Liver (tissue), 9 donors: Measurements from ENCODE around the gene NEURL3. TPM values are rescaled to one million over a fixed set of nuclear protein-coding genes. Genes with fewer than 3 reads are reported as not detected.

ENCODE experiments used
- DNase-seq: peaks from one replicate; pipeline ENCODE4 v3.0.0-alpha.2; 2017; ENCODE audit warnings: low spot score
- H3K27ac ChIP-seq, 2 donors: one replicate each; pipeline ENCODE4 v1.7.0; 2013; ENCODE audit warnings: inconsistent platforms in 2 of 2, low read length in 2 of 2, control low read depth in 1 of 2, low read depth in 1 of 2, mild to moderate bottlenecking in 1 of 2
- H3K27me3 ChIP-seq, 4 donors: one replicate each; pipeline versions ENCODE4 v1.6.1 to v1.7.0; 2013; ENCODE audit warnings: low read length in 3 of 4, inconsistent platforms in 1 of 4, mild to moderate bottlenecking in 1 of 4, moderate library complexity in 1 of 4; ENCODE audit not compliant: control insufficient read depth in 4 of 4, insufficient read depth in 4 of 4
- H3K36me3 ChIP-seq, 4 donors: one replicate each; pipeline versions ENCODE4 v1.6.1 to v1.7.0; 2013; ENCODE audit warnings: low read length in 3 of 4, mild to moderate bottlenecking in 3 of 4, low read depth in 1 of 4, moderate library complexity in 1 of 4; ENCODE audit not compliant: control insufficient read depth in 4 of 4, insufficient read depth in 3 of 4
- H3K4me1 ChIP-seq, 4 donors: one replicate each; pipeline versions ENCODE4 v1.6.1 to v1.7.0; 2013; ENCODE audit warnings: low read length in 3 of 4, mild to moderate bottlenecking in 3 of 4, moderate library complexity in 1 of 4; ENCODE audit not compliant: control insufficient read depth in 4 of 4, insufficient read depth in 4 of 4
- H3K4me3 ChIP-seq, 3 donors: one replicate each; pipeline versions ENCODE4 v1.6.1 to v1.7.0; 2013; ENCODE audit warnings: low read length in 3 of 3, control low read depth in 1 of 3, low read depth in 1 of 3, mild to moderate bottlenecking in 1 of 3
- H3K9ac ChIP-seq, 2 donors: one replicate each; pipeline ENCODE4 v1.7.0; 2013; ENCODE audit warnings: low read length in 2 of 2, mild to moderate bottlenecking in 2 of 2, moderate library complexity in 2 of 2, control low read depth in 1 of 2, low read depth in 1 of 2
- H3K9me3 ChIP-seq, 4 donors: one replicate each; pipeline versions ENCODE4 v1.6.1 to v1.7.0; 2013; ENCODE audit warnings: low read length in 3 of 4; ENCODE audit not compliant: control insufficient read depth in 4 of 4
- ATF3 ChIP-seq: IDR thresholded peaks from 2 replicates; pipeline ENCODE4 v1.6.1; 2016; ENCODE audit warnings: antibody characterized with exemption
- CTCF ChIP-seq: fragments of 150-350 bp; IDR thresholded peaks from 2 replicates; pipeline ENCODE4 v1.5.1; 2017; ENCODE audit warnings: improper control_type of control experiment, low read depth, low read length; ENCODE audit not compliant: missing input control
- EGR1 ChIP-seq, 2 donors: IDR thresholded peaks; 2 replicates each; pipeline ENCODE4 v1.6.1; 2016 to 2018; ENCODE audit warnings: antibody characterized with exemption in 2 of 2, low read depth in 2 of 2
- FOXA1 ChIP-seq: IDR thresholded peaks from 2 replicates; pipeline ENCODE4 v1.6.1; 2016; ENCODE audit warnings: antibody characterized with exemption
- FOXA2 ChIP-seq: IDR thresholded peaks from 2 replicates; pipeline ENCODE4 v1.6.1; 2016; ENCODE audit warnings: antibody characterized with exemption
- GABPA ChIP-seq, 2 donors: IDR thresholded peaks in 1 of 2; conservative IDR thresholded peaks in 1 of 2; 2 replicates each; pipeline ENCODE4 v1.6.1; 2016; ENCODE audit warnings: antibody characterized with exemption in 2 of 2, mild to moderate bottlenecking in 1 of 2, moderate library complexity in 1 of 2
- HNF4A ChIP-seq, 2 donors: conservative IDR thresholded peaks; 2 replicates each; pipeline ENCODE4 v1.6.1; 2016; ENCODE audit warnings: antibody characterized with exemption in 2 of 2, mild to moderate bottlenecking in 2 of 2
- HNF4G ChIP-seq: IDR thresholded peaks from 2 replicates; pipeline ENCODE4 v1.6.1; 2016; ENCODE audit warnings: antibody characterized with exemption
- JUND ChIP-seq, 2 donors: IDR thresholded peaks; 2 replicates each; pipeline ENCODE4 v1.6.1; 2016; ENCODE audit warnings: antibody characterized with exemption in 2 of 2
- MAX ChIP-seq: IDR thresholded peaks from 2 replicates; pipeline ENCODE4 v1.6.1; 2016; ENCODE audit warnings: antibody characterized with exemption
- RAD21 ChIP-seq, 2 donors: IDR thresholded peaks; 2 replicates each; pipeline ENCODE4 v1.6.1; 2016; ENCODE audit warnings: antibody characterized with exemption in 2 of 2, mild to moderate bottlenecking in 2 of 2
- REST ChIP-seq: IDR thresholded peaks from 2 replicates; pipeline ENCODE4 v1.6.1; 2016; ENCODE audit warnings: antibody characterized with exemption, mild to moderate bottlenecking
- RXRA ChIP-seq, 2 donors: IDR thresholded peaks; 2 replicates each; pipeline ENCODE4 v1.6.1; 2017 to 2018; ENCODE audit warnings: antibody characterized with exemption in 2 of 2, mild to moderate bottlenecking in 1 of 2
- SP1 ChIP-seq: IDR thresholded peaks from 2 replicates; pipeline ENCODE4 v1.6.1; 2018; ENCODE audit warnings: antibody characterized with exemption, mild to moderate bottlenecking
- TAF1 ChIP-seq: conservative IDR thresholded peaks from 2 replicates; pipeline ENCODE4 v1.6.1; 2016; ENCODE audit warnings: antibody characterized with exemption, mild to moderate bottlenecking
- ZBTB33 ChIP-seq: IDR thresholded peaks from 2 replicates; pipeline ENCODE4 v1.6.1; 2016; ENCODE audit warnings: antibody characterized with exemption
- WGBS: extraction: QIAGEN DNeasy Blood & Tissue Kit; methylation state at CpG from one replicate; pipeline ENCODE4 v1.1.7; 2013; 5-methylcytosine and 5-hydroxymethylcytosine counted together
- polyA plus RNA-seq, 2 donors: library from polyadenylated mRNA; stranded (reverse) in 1 of 2; unstranded in 1 of 2; fragments of 200-250 nt in 1 of 2; fragments of >200 nt in 1 of 2; fragmentation: Nextera tagmentation in 1 of 2; extraction: Ambion mirVana in 1 of 2; gene quantifications; one replicate each; pipeline versions ENCODE4 v1.2.1 to v1.2.3, GENCODE V29; 2013 to 2015
- total RNA-seq, 2 donors: library from RNA; depleted of rRNA; stranded (reverse); fragments of >200 nt; gene quantifications; one replicate each; pipeline ENCODE4 v1.2.3, GENCODE V29; 2014
- donor health status: healthy.
- donor health status: healthy.
- donor health status: healthy.
- donor health status: healthy.
- donor health status: healthy.

The NEURL3 gene
- total and polyA plus RNA-seq, 4 donors: 0.61 to 3.4 (median 1.4) TPM

- H3K9ac ChIP-seq: no peak overlapping the region
- no peaks in the 10 kb centered on the region for H3K4me1 ChIP-seq
- H3K27me3 ChIP-seq: no peaks in the 10 kb centered on the region
- no peak for DNase-seq
- WGBS: 80% methylated on average over 3 of the region's 3 CpGs
- TF ChIP-seq HNF4G: no peak
- no peak for TF ChIP-seq TAF1
- TF ChIP-seq RXRA (IDR thresholded peaks at IDR 0.05): no peak
- H3K27ac ChIP-seq: no peak overlapping the region
- H3K36me3 ChIP-seq: no peaks in the 10 kb centered on the region
- H3K4me3 ChIP-seq: no peak overlapping the region
- peaks cover 0 to 1% (median 0%) of the 10 kb centered on the region in 4 donors for H3K9me3 ChIP-seq
These were observed 15.5 kb upstream of the NEURL3 start for GRCh38 chr2:96520697-96521096.

- 90% methylated on average over 4 of the region's 4 CpGs for WGBS
These were observed 15.1 kb upstream of the NEURL3 start for GRCh38 chr2:96520231-96520630.

More at GRCh38 chr2:96520231-96520630, 15.1 kb upstream of the NEURL3 start:
- Histone ChIP-seq H3K27ac (no peak overlapping the region), H3K9me3 (peaks cover 0 to 1% (median 0%) of the 10 kb centered on the region in 4 donors), H3K36me3 (no peaks in the 10 kb centered on the region), H3K9ac (no peak overlapping the region), H3K27me3 (no peaks in the 10 kb centered on the region), H3K4me3 (no peak overlapping the region), H3K4me1 (no peaks in the 10 kb centered on the region)
- no peak for DNase-seq
- no peak for TF ChIP-seq FOXA2
- no peak for TF ChIP-seq SP1
- TF ChIP-seq GABPA (IDR thresholded peaks at IDR 0.05 in 1 of 2, conservative IDR thresholded peaks at IDR 0.05 in 1 of 2): no peak
- no peak for TF ChIP-seq ZBTB33
- no peak for TF ChIP-seq REST
- no peak for TF ChIP-seq MAX
- TF ChIP-seq CTCF: no peak
- no peak for TF ChIP-seq ATF3
- no peak for TF ChIP-seq EGR1 (IDR thresholded peaks at IDR 0.05; ENCODE audit: low read depth in 2 of 2)
- TF ChIP-seq HNF4A (conservative IDR thresholded peaks at IDR 0.05): no peak
- TF ChIP-seq RXRA (IDR thresholded peaks at IDR 0.05): no peak
- no peak for TF ChIP-seq HNF4G
- TF ChIP-seq JUND (IDR thresholded peaks at IDR 0.05): no peak
- TF ChIP-seq RAD21 (IDR thresholded peaks at IDR 0.05): no peak
- TF ChIP-seq FOXA1: no peak
